ENCODE results near the gene CDC42EP1. TPM values are rescaled to one million over a fixed set of nuclear protein-coding genes. Genes with fewer than 3 reads are reported as not detected.
"Not testable (repeated sequence)": the region's sequence is repeated elsewhere in the genome, so short reads cannot be mapped to it uniquely, and the experiment has no call there.

The CDC42EP1 gene
- total and polyA plus RNA-seq, 7 donors, result 14.6 to 64.1 (median 24.6) TPM

- TF ChIP-seq EP300 (IDR thresholded peaks at IDR 0.05), result no peak
- no peak for TF ChIP-seq POLR2AphosphoS5 (IDR thresholded peaks at IDR 0.05)
- TF ChIP-seq CTCF (IDR thresholded peaks at IDR 0.05), result no peak
- TF ChIP-seq POLR2A (IDR thresholded peaks at IDR 0.05), result no peak
- Histone ChIP-seq H3K4me3 (no peak overlapping the region), H3K27ac (no peak overlapping the region), H3K4me1 (peaks cover 0 to 8% (median 4%) of the 10 kb centered on the region in 4 donors), H3K27me3 (peaks cover 0 to 8% (median 0%) of the 10 kb centered on the region in 3 donors), H3K36me3 (no peaks in the 10 kb centered on the region), H3K9me3 (no peaks in the 10 kb centered on the region)
- WGBS, 2 donors, result 17 to 64% methylated on average over 11 of the region's 11 CpGs
- intact Hi-C loops (cut with DNase I), result no loop called here
- DNase-seq, result no peak
Observed at GRCh38 chr22:37588546-37589215, 28.4 kb downstream of the CDC42EP1 start.

DNA sequence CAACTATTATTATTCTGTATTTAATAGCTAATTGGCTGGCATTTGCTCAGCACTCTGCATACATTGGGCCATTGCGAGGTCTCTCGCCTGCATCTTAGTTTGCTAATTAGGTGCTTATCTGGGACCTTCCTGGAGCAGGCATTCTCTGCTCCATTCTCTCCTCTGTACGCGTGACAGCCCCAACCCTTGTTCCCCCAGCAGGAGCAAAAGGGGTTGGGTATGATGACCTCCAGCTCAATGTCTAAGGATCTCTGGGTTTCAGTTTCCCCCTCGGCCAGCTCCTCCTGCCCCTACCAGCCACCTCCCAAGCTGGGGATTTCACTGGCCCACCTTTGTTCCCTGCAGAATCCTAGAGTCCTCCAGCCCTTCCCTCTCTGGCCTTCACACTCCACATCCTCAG lies 29.4 kb downstream of the CDC42EP1 start:
- H3K4me1 ChIP-seq, result peaks cover 0 to 8% (median 4%) of the 10 kb centered on the region in 4 donors
- no peak for TF ChIP-seq POLR2AphosphoS5 (IDR thresholded peaks at IDR 0.05)
- TF ChIP-seq POLR2A (IDR thresholded peaks at IDR 0.05), result no peak
- no peak for TF ChIP-seq CTCF (IDR thresholded peaks at IDR 0.05)
- TF ChIP-seq EP300 (IDR thresholded peaks at IDR 0.05), result no peak
- no peak overlapping the region for H3K27ac ChIP-seq
- DNase-seq, result no peak
- no peaks in the 10 kb centered on the region for H3K9me3 ChIP-seq
- no peaks in the 10 kb centered on the region for H3K36me3 ChIP-seq
- intact Hi-C loops (cut with DNase I), result loop anchor here (10.0 kb wide), 1 partner anchor 275 kb away; no protein-coding TSS in a partner anchor
- H3K27me3 ChIP-seq, result peaks cover 0 to 8% (median 0%) of the 10 kb centered on the region in 3 donors
- no peak overlapping the region for H3K4me3 ChIP-seq
- 76 to 90% methylated on average over 5 of the region's 5 CpGs for WGBS, 2 donors

GRCh38 chr22:37591081-37591480 lies 30.8 kb downstream of the CDC42EP1 start:
- WGBS, 2 donors, result 86 to 87% methylated on average over 6 of the region's 6 CpGs
- H3K36me3 ChIP-seq, H3K4me3 ChIP-seq, H3K9me3 ChIP-seq, H3K27ac ChIP-seq, H3K4me1 ChIP-seq, DNase-seq, H3K27me3 ChIP-seq: not testable (repeated sequence)
- intact Hi-C loops (cut with DNase I), result loop anchor here (10.0 kb wide), 1 partner anchor 276 kb away; no protein-coding TSS in a partner anchor

GRCh38 chr22:37591823-37592404 lies 31.6 kb downstream of the CDC42EP1 start:
- H3K4me1 ChIP-seq, result peaks cover 0 to 8% (median 4%) of the 10 kb centered on the region in 4 donors
- peaks cover 0 to 8% (median 0%) of the 10 kb centered on the region in 3 donors for H3K27me3 ChIP-seq
- TF ChIP-seq POLR2A (IDR thresholded peaks at IDR 0.05) (no peak), EP300 (IDR thresholded peaks at IDR 0.05) (no peak)
- no peaks in the 10 kb centered on the region for H3K9me3 ChIP-seq
- H3K36me3 ChIP-seq, result no peaks in the 10 kb centered on the region
- intact Hi-C loops (cut with DNase I), result loop anchor here (2.0 to 10.0 kb wide), 2 partner anchors 53 to 277 kb away; no protein-coding TSS in a partner anchor
- H3K4me3 ChIP-seq, result no peak overlapping the region
- no peak overlapping the region for H3K27ac ChIP-seq
- 82 to 84% methylated on average over 12 of the region's 12 CpGs for WGBS, 2 donors
- DNase-seq, result no peak

- 85 to 92% methylated on average over 5 of the region's 5 CpGs for WGBS, 2 donors
- no peak overlapping the region for H3K4me3 ChIP-seq
- DNase-seq, result no peak
- no peaks in the 10 kb centered on the region for H3K27me3 ChIP-seq
- TF ChIP-seq CTCF (IDR thresholded peaks at IDR 0.05), result no peak
- TF ChIP-seq POLR2A (IDR thresholded peaks at IDR 0.05), result no peak
- no peak for TF ChIP-seq POLR2AphosphoS5 (IDR thresholded peaks at IDR 0.05)
- no peak for TF ChIP-seq EP300 (IDR thresholded peaks at IDR 0.05)
- intact Hi-C loops (cut with DNase I), result loop anchor here (10.0 kb wide), 1 partner anchor 279 kb away; no protein-coding TSS in a partner anchor
- peaks cover 0 to 8% (median 4%) of the 10 kb centered on the region in 4 donors for H3K4me1 ChIP-seq
- no peak overlapping the region for H3K27ac ChIP-seq
- no peaks in the 10 kb centered on the region for H3K9me3 ChIP-seq
- H3K36me3 ChIP-seq, result no peaks in the 10 kb centered on the region
Observed at GRCh38 chr22:37594237-37594636, 34.0 kb downstream of the CDC42EP1 start.
